Right renal cortex interstitium (tissue), 3 donors: ENCODE data around the gene TSSK3. TPM values are rescaled to one million over a fixed set of nuclear protein-coding genes. Genes with fewer than 3 reads are reported as not detected.
"Not testable (repeated sequence)": the region's sequence is repeated elsewhere in the genome, so short reads cannot be mapped to it uniquely, and the experiment has no call there.

ENCODE experiments used
- DNase-seq, 3 donors: peaks; one replicate each; pipeline ENCODE4 v3.0.0-alpha.2; 2013; ENCODE audit warnings: low read depth in 3 of 3, low spot score in 2 of 3
- polyA plus RNA-seq, 3 donors: library from polyadenylated mRNA; unstranded; fragments of 120-200 nt; gene quantifications; one replicate each; pipeline ENCODE4 v1.2.1, GENCODE V29; 2013; ENCODE audit not compliant: insufficient read length in 3 of 3

Gene TSSK3
- polyA plus RNA-seq, 3 donors = 1.2 to 2.1 (median 1.3) TPM

- DNase-seq = no peak
Observed at GRCh38 chr1:32337855-32338636, 24.3 kb upstream of the TSSK3 start.

- DNase-seq = no peak
Observed at GRCh38 chr1:32338637-32339145, 23.6 kb upstream of the TSSK3 start.

GRCh38 chr1:32339363-32339978 lies 22.9 kb upstream of the TSSK3 start:
- no peak for DNase-seq

GRCh38 chr1:32341186-32341757 lies 21.1 kb upstream of the TSSK3 start:
- no peak for DNase-seq

- no peak for DNase-seq
Observed at GRCh38 chr1:32341971-32342370, 20.4 kb upstream of the TSSK3 start.

- DNase-seq = no peak
Observed at GRCh38 chr1:32342704-32343103, 19.6 kb upstream of the TSSK3 start.

- no peak for DNase-seq
Observed at GRCh38 chr1:32345289-32345827, 17.0 kb upstream of the TSSK3 start.

- no peak for DNase-seq
Observed at GRCh38 chr1:32346532-32347157, 15.7 kb upstream of the TSSK3 start.

GRCh38 chr1:32349211-32349708 lies 13.1 kb upstream of the TSSK3 start:
- DNase-seq = no peak

- peak in 1 of 3 donors; percentile 66 for DNase-seq
Observed at GRCh38 chr1:32350785-32351398, 11.4 kb upstream of the TSSK3 start.

GRCh38 chr1:32351399-32352238 lies 10.7 kb upstream of the TSSK3 start:
- DNase-seq = peak; percentile 78 to 92 (median 85)

- DNase-seq = no peak
Observed at GRCh38 chr1:32352239-32352745, 10.0 kb upstream of the TSSK3 start.

- DNase-seq = no peak
Observed at GRCh38 chr1:32352831-32353383, 9.4 kb upstream of the TSSK3 start.

GRCh38 chr1:32353431-32353830 lies 8.9 kb upstream of the TSSK3 start:
- no peak for DNase-seq

GRCh38 chr1:32353886-32354570 lies 8.3 kb upstream of the TSSK3 start:
- DNase-seq = no peak

GRCh38 chr1:32355778-32356177 lies 6.6 kb upstream of the TSSK3 start:
- DNase-seq = not testable (repeated sequence)

- no peak for DNase-seq
Observed at GRCh38 chr1:32356478-32356877, 5.9 kb upstream of the TSSK3 start.

GRCh38 chr1:32357614-32358013 lies 4.7 kb upstream of the TSSK3 start:
- DNase-seq = no peak
